Mesendoderm (in vitro differentiated cells): Measurements from ENCODE around the gene PARD3B.

Experiments used
- DNase-seq: peaks from one replicate; pipeline ENCODE4 v3.0.0; 2013
- H2AK5ac ChIP-seq: 2 replicates; pipeline ENCODE4 v1.6.1; 2013; ENCODE audit warnings: low read length, inconsistent platforms
- H2BK120ac ChIP-seq: 2 replicates; pipeline ENCODE4 v1.6.1; 2013; ENCODE audit warnings: low read depth, mild to moderate bottlenecking, low read length, moderate library complexity, mixed read lengths
- H2BK15ac ChIP-seq: replicated peaks from 2 replicates; pipeline ENCODE4 v1.6.1; 2013; ENCODE audit warnings: low read depth, mild to moderate bottlenecking, moderate library complexity
- H2BK5ac ChIP-seq: 2 replicates; pipeline ENCODE4 v1.6.1; 2013; ENCODE audit warnings: low read length, inconsistent platforms
- H3K18ac ChIP-seq: 2 replicates; pipeline ENCODE4 v1.6.1; 2013; ENCODE audit warnings: mild to moderate bottlenecking, low read length, mixed read lengths
- H3K23ac ChIP-seq: one replicate; pipeline ENCODE4 v1.6.1; 2013; ENCODE audit warnings: low read length
- H3K27ac ChIP-seq: 2 replicates; pipeline ENCODE4 v1.5.1; 2013; ENCODE audit warnings: low read depth, mild to moderate bottlenecking, inconsistent platforms, low read length, moderate library complexity
- H3K27me3 ChIP-seq: 2 replicates; pipeline ENCODE4 v1.6.1; 2013; ENCODE audit warnings: low read length, control low read depth, mild to moderate bottlenecking, inconsistent platforms; ENCODE audit not compliant: insufficient read depth, poor library complexity
- H3K36me3 ChIP-seq: 2 replicates; pipeline ENCODE4 v1.6.1; 2013; ENCODE audit warnings: low read length, inconsistent platforms; ENCODE audit not compliant: control insufficient read depth, insufficient read depth
- H3K4ac ChIP-seq: one replicate; pipeline ENCODE4 v1.6.1; 2013; ENCODE audit warnings: low read depth, mild to moderate bottlenecking, low read length, moderate library complexity
- H3K4me1 ChIP-seq: 2 replicates; pipeline ENCODE4 v1.6.1; 2013; ENCODE audit warnings: low read depth, low read length, inconsistent platforms; ENCODE audit not compliant: control insufficient read depth
- H3K4me2 ChIP-seq: 2 replicates; pipeline ENCODE4 v1.6.1; 2013; ENCODE audit warnings: low read length
- H3K4me3 ChIP-seq: 2 replicates; pipeline ENCODE4 v1.5.1; 2013; ENCODE audit warnings: mild to moderate bottlenecking, low read length
- H3K56ac ChIP-seq: one replicate; pipeline ENCODE4 v1.6.1; 2013; ENCODE audit warnings: low read length
- H3K79me1 ChIP-seq: 2 replicates; pipeline ENCODE4 v1.6.1; 2013; ENCODE audit warnings: low read length, inconsistent platforms
- H3K79me2 ChIP-seq: 2 replicates; pipeline ENCODE4 v1.6.1; 2013; ENCODE audit warnings: mild to moderate bottlenecking, low read length; ENCODE audit not compliant: control insufficient read depth, insufficient read depth
- H3K9ac ChIP-seq: 2 replicates; pipeline ENCODE4 v1.6.1; 2013; ENCODE audit warnings: low read length, inconsistent platforms
- H4K5ac ChIP-seq: one replicate; pipeline ENCODE4 v1.6.1; 2013; ENCODE audit warnings: low read length
- H4K8ac ChIP-seq: one replicate; pipeline ENCODE4 v1.6.1; 2013; ENCODE audit warnings: low read depth, mild to moderate bottlenecking, control low read depth, low read length, moderate library complexity
- WGBS: extraction: QIAGEN DNeasy Blood & Tissue Kit; methylation state at CpG from one replicate; pipeline ENCODE4 v1.1.7; 2013; ENCODE audit warnings: low lambda C conversion rate, missing lambda C conversion rate; ENCODE audit not compliant: insufficient coverage; ENCODE audit errors: extremely low coverage; 5-methylcytosine and 5-hydroxymethylcytosine counted together

The PARD3B gene

GRCh38 chr2:204726831-204727230, 181.6 kb downstream of the PARD3B start:
- Histone ChIP-seq H3K4me3 (no peak overlapping the region), H3K4ac (no peak overlapping the region), H4K8ac (no peak overlapping the region), H2AK5ac (no peak overlapping the region), H3K4me1 (no peaks in the 10 kb centered on the region), H3K23ac (no peak overlapping the region), H3K27me3 (no peaks in the 10 kb centered on the region), H3K79me1 (no peaks in the 10 kb centered on the region), H3K18ac (no peak overlapping the region), H3K27ac (no peak overlapping the region), H2BK5ac (no peak overlapping the region), H2BK120ac (no peak overlapping the region), H3K4me2 (no peak overlapping the region), H4K5ac (no peak overlapping the region), H3K9ac (no peak overlapping the region), H2BK15ac (no peak overlapping the region), H3K79me2 (no peaks in the 10 kb centered on the region), H3K56ac (no peak overlapping the region), H3K36me3 (no peaks in the 10 kb centered on the region)
- no CpG with 5 or more reads among the region's 3 CpGs for WGBS
- DNase-seq: no peak

- Histone ChIP-seq H3K79me1 (no peaks in the 10 kb centered on the region), H3K18ac (no peak overlapping the region), H3K36me3 (no peaks in the 10 kb centered on the region), H4K8ac (no peak overlapping the region), H3K4ac (no peak overlapping the region), H4K5ac (no peak overlapping the region), H2BK5ac (no peak overlapping the region), H3K4me1 (no peaks in the 10 kb centered on the region), H3K27me3 (no peaks in the 10 kb centered on the region), H3K23ac (no peak overlapping the region), H3K9ac (no peak overlapping the region), H3K4me3 (no peak overlapping the region), H3K79me2 (no peaks in the 10 kb centered on the region), H3K56ac (no peak overlapping the region), H3K4me2 (no peak overlapping the region), H2BK15ac (no peak overlapping the region), H3K27ac (no peak overlapping the region), H2AK5ac (no peak overlapping the region), H2BK120ac (no peak overlapping the region)
- WGBS: no CpG with 5 or more reads among the region's 3 CpGs
- DNase-seq: no peak
Measured at GRCh38 chr2:204727368-204727767, 182.1 kb downstream of the PARD3B start.

GRCh38 chr2:204730603-204731002, 185.3 kb downstream of the PARD3B start:
- H3K4ac ChIP-seq: no peak overlapping the region
- no peaks in the 10 kb centered on the region for H3K79me1 ChIP-seq
- no peaks in the 10 kb centered on the region for H3K36me3 ChIP-seq
- H3K27me3 ChIP-seq: no peaks in the 10 kb centered on the region
- H3K9ac ChIP-seq: no peak overlapping the region
- no peak overlapping the region for H3K4me2 ChIP-seq
- no peak for DNase-seq
- H3K18ac ChIP-seq: no peak overlapping the region
- H3K23ac ChIP-seq: no peak overlapping the region
- H3K27ac ChIP-seq: no peak overlapping the region
- no peak overlapping the region for H3K56ac ChIP-seq
- H3K4me1 ChIP-seq: no peaks in the 10 kb centered on the region
- no peak overlapping the region for H2BK15ac ChIP-seq
- no CpG with 5 or more reads among the region's 4 CpGs for WGBS
- H4K5ac ChIP-seq: no peak overlapping the region
- H2BK120ac ChIP-seq: no peak overlapping the region
- H3K4me3 ChIP-seq: no peak overlapping the region
- H4K8ac ChIP-seq: no peak overlapping the region
- no peak overlapping the region for H2BK5ac ChIP-seq
- no peaks in the 10 kb centered on the region for H3K79me2 ChIP-seq
- no peak overlapping the region for H2AK5ac ChIP-seq

GRCh38 chr2:204732019-204732418, 186.7 kb downstream of the PARD3B start:
- H2AK5ac ChIP-seq: no peak overlapping the region
- H3K23ac ChIP-seq: no peak overlapping the region
- H3K79me2 ChIP-seq: no peaks in the 10 kb centered on the region
- no peak overlapping the region for H4K5ac ChIP-seq
- DNase-seq: no peak
- H3K79me1 ChIP-seq: no peaks in the 10 kb centered on the region
- no peak overlapping the region for H3K4ac ChIP-seq
- no peak overlapping the region for H2BK120ac ChIP-seq
- no peak overlapping the region for H2BK15ac ChIP-seq
- no peak overlapping the region for H3K18ac ChIP-seq
- H3K4me1 ChIP-seq: no peaks in the 10 kb centered on the region
- H3K4me2 ChIP-seq: no peak overlapping the region
- H4K8ac ChIP-seq: no peak overlapping the region
- no peak overlapping the region for H3K56ac ChIP-seq
- no peak overlapping the region for H3K4me3 ChIP-seq
- no peak overlapping the region for H2BK5ac ChIP-seq
- H3K36me3 ChIP-seq: no peaks in the 10 kb centered on the region
- no peak overlapping the region for H3K9ac ChIP-seq
- H3K27ac ChIP-seq: no peak overlapping the region
- no peaks in the 10 kb centered on the region for H3K27me3 ChIP-seq
- no CpG with 5 or more reads among the region's 3 CpGs for WGBS

- Histone ChIP-seq H3K9ac (no peak overlapping the region), H3K27me3 (no peaks in the 10 kb centered on the region), H3K36me3 (no peaks in the 10 kb centered on the region), H3K4ac (no peak overlapping the region), H2AK5ac (no peak overlapping the region), H2BK15ac (no peak overlapping the region), H3K4me1 (no peaks in the 10 kb centered on the region), H3K4me3 (no peak overlapping the region), H3K27ac (no peak overlapping the region), H4K5ac (no peak overlapping the region), H2BK120ac (no peak overlapping the region), H3K4me2 (no peak overlapping the region), H4K8ac (no peak overlapping the region), H2BK5ac (no peak overlapping the region), H3K79me1 (no peaks in the 10 kb centered on the region), H3K79me2 (no peaks in the 10 kb centered on the region), H3K23ac (no peak overlapping the region), H3K56ac (no peak overlapping the region), H3K18ac (no peak overlapping the region)
- WGBS: no CpG with 5 or more reads among the region's 1 CpG
- DNase-seq: no peak
Measured at GRCh38 chr2:204737296-204737695, 192.0 kb downstream of the PARD3B start.

- Histone ChIP-seq H3K27me3 (no peaks in the 10 kb centered on the region), H3K36me3 (no peaks in the 10 kb centered on the region), H2BK15ac (no peak overlapping the region), H4K5ac (no peak overlapping the region), H3K4me3 (no peak overlapping the region), H3K27ac (no peak overlapping the region), H3K9ac (no peak overlapping the region), H3K56ac (no peak overlapping the region), H3K79me2 (no peaks in the 10 kb centered on the region), H3K79me1 (no peaks in the 10 kb centered on the region), H3K18ac (no peak overlapping the region), H4K8ac (no peak overlapping the region), H2AK5ac (no peak overlapping the region), H3K4me1 (no peaks in the 10 kb centered on the region), H2BK120ac (no peak overlapping the region), H2BK5ac (no peak overlapping the region), H3K4me2 (no peak overlapping the region), H3K4ac (no peak overlapping the region), H3K23ac (no peak overlapping the region)
- WGBS: no CpG with 5 or more reads among the region's 1 CpG
- no peak for DNase-seq
Measured at GRCh38 chr2:204738721-204739120, 193.4 kb downstream of the PARD3B start.
